KOPT-K1 (cell line): Measurements from ENCODE around the gene HDAC10.
"Not testable (repeated sequence)": the region's sequence is repeated elsewhere in the genome, so short reads cannot be mapped to it uniquely, and the experiment has no call there.

ENCODE experiments used
- H3K27ac ChIP-seq: fragments of 200-600 bp; sonication (generic); 2 replicates; pipeline ENCODE4 v1.5.1; 2016; ENCODE audit warnings: antibody characterized with exemption, mild to moderate bottlenecking, low read depth, low read length; ENCODE audit not compliant: poor library complexity, severe bottlenecking
- H3K36me3 ChIP-seq: fragments of 200-600 bp; sonication (generic); 2 replicates; pipeline ENCODE4 v1.5.1; 2017; ENCODE audit warnings: antibody characterized with exemption, mild to moderate bottlenecking, low read length, moderate library complexity; ENCODE audit not compliant: insufficient read depth
- H3K9me3 ChIP-seq: fragments of 200-600 bp; sonication (generic); 2 replicates; pipeline ENCODE4 v1.5.1; 2017; ENCODE audit warnings: antibody characterized with exemption, low read length, mild to moderate bottlenecking; ENCODE audit not compliant: insufficient read depth, poor library complexity, severe bottlenecking

HDAC10 gene

GRCh38 chr22:50278956-50279619, 28.0 kb upstream of the HDAC10 start:
- H3K27ac ChIP-seq, result no peak overlapping the region
- H3K36me3 ChIP-seq, result no peaks in the 10 kb centered on the region
- H3K9me3 ChIP-seq, result no peaks in the 10 kb centered on the region

- Histone ChIP-seq H3K27ac (no peak overlapping the region), H3K9me3 (no peaks in the 10 kb centered on the region), H3K36me3 (no peaks in the 10 kb centered on the region)
Observed at GRCh38 chr22:50278461-50278860, 27.4 kb upstream of the HDAC10 start.

GRCh38 chr22:50277761-50278160, 26.7 kb upstream of the HDAC10 start:
- no peaks in the 10 kb centered on the region for H3K36me3 ChIP-seq

GRCh38 chr22:50276143-50276542, 25.1 kb upstream of the HDAC10 start:
- H3K9me3 ChIP-seq, result no peaks in the 10 kb centered on the region
- H3K36me3 ChIP-seq, result no peaks in the 10 kb centered on the region
- no peak overlapping the region for H3K27ac ChIP-seq

More at GRCh38 chr22:50277761-50278160, 26.7 kb upstream of the HDAC10 start:
- Histone ChIP-seq H3K27ac (no peak overlapping the region), H3K9me3 (no peaks in the 10 kb centered on the region)

GRCh38 chr22:50275181-50276055, 24.4 kb upstream of the HDAC10 start:
- Histone ChIP-seq H3K36me3 (no peaks in the 10 kb centered on the region), H3K9me3 (no peaks in the 10 kb centered on the region), H3K27ac (no peak overlapping the region)

- H3K36me3 ChIP-seq, result no peaks in the 10 kb centered on the region
- no peak overlapping the region for H3K27ac ChIP-seq
- H3K9me3 ChIP-seq, result no peaks in the 10 kb centered on the region
Observed at GRCh38 chr22:50274771-50275170, 23.7 kb upstream of the HDAC10 start.

- H3K9me3 ChIP-seq, result no peaks in the 10 kb centered on the region
- H3K36me3 ChIP-seq, result no peaks in the 10 kb centered on the region
- H3K27ac ChIP-seq, result no peak overlapping the region
Observed at GRCh38 chr22:50274311-50274710, 23.2 kb upstream of the HDAC10 start.

- H3K27ac ChIP-seq, H3K9me3 ChIP-seq, H3K36me3 ChIP-seq: not testable (repeated sequence)
Observed at GRCh38 chr22:50273781-50274180, 22.7 kb upstream of the HDAC10 start.

GRCh38 chr22:50273352-50273751, 22.3 kb upstream of the HDAC10 start:
- H3K36me3 ChIP-seq, H3K27ac ChIP-seq, H3K9me3 ChIP-seq: not testable (repeated sequence)

GRCh38 chr22:50272044-50272802, 21.2 kb upstream of the HDAC10 start:
- Histone ChIP-seq H3K36me3 (no peaks in the 10 kb centered on the region), H3K9me3 (no peaks in the 10 kb centered on the region), H3K27ac (no peak overlapping the region)

GRCh38 chr22:50271519-50271970, 20.5 kb upstream of the HDAC10 start:
- Histone ChIP-seq H3K27ac (no peak overlapping the region), H3K36me3 (no peaks in the 10 kb centered on the region), H3K9me3 (no peaks in the 10 kb centered on the region)

- no peak overlapping the region for H3K27ac ChIP-seq
- H3K9me3 ChIP-seq, result no peaks in the 10 kb centered on the region
- H3K36me3 ChIP-seq, result no peaks in the 10 kb centered on the region
Observed at GRCh38 chr22:50270666-50271394, 19.8 kb upstream of the HDAC10 start.

- Histone ChIP-seq H3K9me3 (no peaks in the 10 kb centered on the region), H3K27ac (no peak within 1 kb of the TSS), H3K36me3 (no peaks in the 10 kb centered on the region)
Observed at GRCh38 chr22:50269970-50270665, 19.1 kb upstream of the HDAC10 start, which contains the start of gene MAPK11. Gene MAPK11, minus strand, starts transcription at chr22:50270380. Its CDS starts 88 bp downstream, at chr22:50270292.

- Histone ChIP-seq H3K27ac (no peak overlapping the region), H3K36me3 (no peaks in the 10 kb centered on the region), H3K9me3 (no peaks in the 10 kb centered on the region)
Observed at GRCh38 chr22:50269573-50269969, 18.5 kb upstream of the HDAC10 start.
